Hepatocyte (in vitro differentiated cells): Measurements from ENCODE around the gene CCL19.

ENCODE experiments used
- CTCF ChIP-seq: fragments of 200-600 bp; sonication (generic); IDR thresholded peaks from 2 replicates; pipeline ENCODE4 v1.5.1; 2016; ENCODE audit warnings: antibody characterized with exemption, mild to moderate bottlenecking; ENCODE audit not compliant: poor library complexity
- EZH2 ChIP-seq: fragments of 200-600 bp; sonication (generic); IDR thresholded peaks from 2 replicates; pipeline ENCODE4 v1.6.1; 2016; ENCODE audit warnings: antibody characterized with exemption, mild to moderate bottlenecking, borderline replicate concordance

GRCh38 chr9:34686231-34686630 is 4.8 kb downstream of the CCL19 start:
- TF ChIP-seq CTCF (no peak), EZH2 (no peak)
